HEK293 (cell line): ENCODE results near the gene E2F4.

Experiments used
- CTCF ChIA-PET: fragments of 350-600 bp; formaldehyde crosslinking; extraction: SDS; loops from one replicate; lab custom pipeline; 2021; ENCODE audit warnings: antibody characterized with exemption; lab: Yijun Ruan, JAX
- POLR2A ChIA-PET: fragments of 300-600 bp; formaldehyde crosslinking; extraction: SDS; loops from one replicate; lab custom pipeline; 2020; ENCODE audit warnings: antibody characterized with exemption, inconsistent platforms; lab: Yijun Ruan, JAX
- H3K27ac ChIP-seq: fragments of 200-500 bp; sonication (Bioruptor generic); 2 replicates; pipeline ENCODE4 v1.5.1; 2014; ENCODE audit warnings: low read depth, low read length, control low read depth, inconsistent platforms; ENCODE audit errors: extremely low read depth
- H3K36me3 ChIP-seq, 2 experiments: fragments of 200-500 bp in 1 of 2; sonication (Bioruptor generic) in 1 of 2; 1 replicate in 1 of 2; 2 replicates in 1 of 2; pipeline ENCODE4 v1.5.1; 2014 to 2017; ENCODE audit warnings: inconsistent platforms in 2 of 2, low read length in 2 of 2; ENCODE audit not compliant: control insufficient read depth in 2 of 2, insufficient read depth in 1 of 2
- H3K4me1 ChIP-seq: fragments of 200-500 bp; sonication (Bioruptor generic); 2 replicates; pipeline ENCODE4 v1.5.1; 2014; ENCODE audit warnings: mild to moderate bottlenecking, low read length, inconsistent platforms; ENCODE audit not compliant: control insufficient read depth, insufficient read depth
- H3K4me3 ChIP-seq: 2 replicates; pipeline ENCODE4 v1.5.1; 2011; ENCODE audit warnings: low read depth, mild to moderate bottlenecking, control low read depth, low read length, moderate library complexity
- H3K9me3 ChIP-seq: fragments of 200-500 bp; sonication (Bioruptor generic); 2 replicates; pipeline ENCODE4 v1.5.1; 2014; ENCODE audit warnings: low read depth, low read length, inconsistent platforms; ENCODE audit not compliant: control insufficient read depth, insufficient read depth
- GLIS1 ChIP-seq: fragments of 450-650 bp; formaldehyde crosslinking; IDR thresholded peaks from 2 replicates; pipeline ENCODE4 v1.5.1; 2016; ENCODE audit warnings: missing biosample characterization, missing genetic modification characterization
- ZBTB8A ChIP-seq: fragments of 450-650 bp; formaldehyde crosslinking; IDR thresholded peaks from 2 replicates; pipeline ENCODE4 v1.5.1; 2016; ENCODE audit warnings: missing biosample characterization, missing genetic modification characterization
- ZFHX2 ChIP-seq: fragments of 450-650 bp; formaldehyde crosslinking; conservative IDR thresholded peaks from 2 replicates; pipeline ENCODE4 v1.5.1; 2016; ENCODE audit warnings: missing biosample characterization, missing genetic modification characterization
- ZNF146 ChIP-seq: fragments of 450-650 bp; formaldehyde crosslinking; IDR thresholded peaks from 2 replicates; pipeline ENCODE4 v1.5.1; 2016; ENCODE audit warnings: missing biosample characterization, missing genetic modification characterization
- ZNF155 ChIP-seq: fragments of 450-650 bp; formaldehyde crosslinking; IDR thresholded peaks from 2 replicates; pipeline ENCODE4 v1.5.1; 2016; ENCODE audit warnings: missing biosample characterization, missing genetic modification characterization
- ZNF292 ChIP-seq: fragments of 450-650 bp; formaldehyde crosslinking; IDR thresholded peaks from 2 replicates; pipeline ENCODE4 v1.5.1; 2016; ENCODE audit warnings: low read depth, missing biosample characterization, missing genetic modification characterization, borderline replicate concordance
- ZNF341 ChIP-seq: fragments of 450-650 bp; formaldehyde crosslinking; IDR thresholded peaks from 2 replicates; pipeline ENCODE4; 2016; ENCODE audit warnings: low read depth, missing biosample characterization, missing genetic modification characterization
- ZNF549 ChIP-seq: fragments of 450-650 bp; IDR thresholded peaks from 2 replicates; pipeline ENCODE4 v1.5.1; 2018; ENCODE audit warnings: missing biosample characterization, missing genetic modification characterization, mild to moderate bottlenecking, inconsistent platforms, moderate library complexity
- ZNF610 ChIP-seq: fragments of 450-650 bp; formaldehyde crosslinking; IDR thresholded peaks from 2 replicates; pipeline ENCODE4 v1.5.1; 2016; ENCODE audit warnings: missing biosample characterization, missing genetic modification characterization, borderline replicate concordance
- ZNF621 ChIP-seq: fragments of 450-650 bp; formaldehyde crosslinking; IDR thresholded peaks from 2 replicates; pipeline ENCODE4 v1.5.1; 2017; ENCODE audit warnings: missing biosample characterization, missing genetic modification characterization
- ZNF843 ChIP-seq: fragments of 450-650 bp; formaldehyde crosslinking; IDR thresholded peaks from 2 replicates; pipeline ENCODE4 v1.5.1; 2016; ENCODE audit warnings: missing biosample characterization, missing genetic modification characterization
- ZSCAN16 ChIP-seq: fragments of 450-650 bp; formaldehyde crosslinking; IDR thresholded peaks from 2 replicates; pipeline ENCODE4 v1.5.1; 2016; ENCODE audit warnings: missing biosample characterization, missing genetic modification characterization
- ZXDB ChIP-seq: fragments of 450-650 bp; formaldehyde crosslinking; IDR thresholded peaks from 2 replicates; pipeline ENCODE4 v1.5.1; 2016; ENCODE audit warnings: missing biosample characterization, missing genetic modification characterization
- TF ChIP-seq, protein P1 (sequence below): fragments of 450-650 bp; formaldehyde crosslinking; conservative IDR thresholded peaks from 2 replicates; pipeline ENCODE4 v1.5.1; 2016; ENCODE audit warnings: low read depth, missing biosample characterization, missing genetic modification characterization
- TF ChIP-seq, protein P2 (sequence below): fragments of 450-650 bp; formaldehyde crosslinking; optimal IDR thresholded peaks from 2 replicates; pipeline ENCODE3; 2016; ENCODE audit warnings: missing biosample characterization, mild to moderate bottlenecking, missing genetic modification characterization
- TF ChIP-seq, protein P3 (sequence below): fragments of 450-650 bp; formaldehyde crosslinking; IDR thresholded peaks from 2 replicates; pipeline ENCODE4 v1.5.1; 2016; ENCODE audit warnings: missing biosample characterization, missing genetic modification characterization
- TF ChIP-seq, protein P4 (sequence below): fragments of 450-650 bp; IDR thresholded peaks from 2 replicates; pipeline ENCODE4 v1.5.1; 2018; ENCODE audit warnings: missing biosample characterization, mild to moderate bottlenecking, missing genetic modification characterization
- TF ChIP-seq, protein P5 (sequence below): fragments of 450-650 bp; formaldehyde crosslinking; IDR thresholded peaks from 2 replicates; pipeline ENCODE4 v1.5.1; 2017; ENCODE audit warnings: missing biosample characterization, missing genetic modification characterization

The E2F4 gene

DNA sequence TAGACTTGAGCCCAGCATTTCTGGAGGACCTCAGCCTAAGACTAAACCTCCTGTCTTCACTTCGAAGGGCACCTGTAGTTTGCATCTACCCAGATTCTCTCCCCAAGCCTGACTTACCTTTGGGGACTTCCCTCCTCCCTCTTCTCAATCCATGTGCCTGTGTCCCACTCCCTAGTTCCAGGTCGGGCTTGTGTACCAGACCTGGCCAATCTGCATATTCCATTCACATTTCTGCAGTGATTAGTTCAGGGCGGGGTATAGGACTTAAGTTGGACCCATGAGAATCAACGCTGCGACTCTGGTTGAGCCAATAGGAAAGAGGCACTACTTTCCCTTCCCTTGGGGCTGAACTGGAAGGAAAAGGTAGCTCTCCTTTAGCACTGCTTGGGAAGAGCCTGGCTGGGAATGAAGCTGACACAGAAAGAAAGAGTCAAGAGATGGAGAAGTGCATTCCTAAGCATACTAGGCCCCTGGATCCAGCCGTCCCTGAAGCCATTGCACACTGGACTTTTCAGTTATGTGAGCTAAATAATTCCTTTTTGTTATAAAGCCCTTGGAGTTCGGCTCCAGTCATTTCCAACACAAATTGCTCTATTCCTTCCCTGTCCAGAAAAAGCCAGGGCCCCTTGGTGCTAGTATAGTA lies 34.7 kb upstream of the E2F4 start (continued):
- TF ChIP-seq, protein P1, sequence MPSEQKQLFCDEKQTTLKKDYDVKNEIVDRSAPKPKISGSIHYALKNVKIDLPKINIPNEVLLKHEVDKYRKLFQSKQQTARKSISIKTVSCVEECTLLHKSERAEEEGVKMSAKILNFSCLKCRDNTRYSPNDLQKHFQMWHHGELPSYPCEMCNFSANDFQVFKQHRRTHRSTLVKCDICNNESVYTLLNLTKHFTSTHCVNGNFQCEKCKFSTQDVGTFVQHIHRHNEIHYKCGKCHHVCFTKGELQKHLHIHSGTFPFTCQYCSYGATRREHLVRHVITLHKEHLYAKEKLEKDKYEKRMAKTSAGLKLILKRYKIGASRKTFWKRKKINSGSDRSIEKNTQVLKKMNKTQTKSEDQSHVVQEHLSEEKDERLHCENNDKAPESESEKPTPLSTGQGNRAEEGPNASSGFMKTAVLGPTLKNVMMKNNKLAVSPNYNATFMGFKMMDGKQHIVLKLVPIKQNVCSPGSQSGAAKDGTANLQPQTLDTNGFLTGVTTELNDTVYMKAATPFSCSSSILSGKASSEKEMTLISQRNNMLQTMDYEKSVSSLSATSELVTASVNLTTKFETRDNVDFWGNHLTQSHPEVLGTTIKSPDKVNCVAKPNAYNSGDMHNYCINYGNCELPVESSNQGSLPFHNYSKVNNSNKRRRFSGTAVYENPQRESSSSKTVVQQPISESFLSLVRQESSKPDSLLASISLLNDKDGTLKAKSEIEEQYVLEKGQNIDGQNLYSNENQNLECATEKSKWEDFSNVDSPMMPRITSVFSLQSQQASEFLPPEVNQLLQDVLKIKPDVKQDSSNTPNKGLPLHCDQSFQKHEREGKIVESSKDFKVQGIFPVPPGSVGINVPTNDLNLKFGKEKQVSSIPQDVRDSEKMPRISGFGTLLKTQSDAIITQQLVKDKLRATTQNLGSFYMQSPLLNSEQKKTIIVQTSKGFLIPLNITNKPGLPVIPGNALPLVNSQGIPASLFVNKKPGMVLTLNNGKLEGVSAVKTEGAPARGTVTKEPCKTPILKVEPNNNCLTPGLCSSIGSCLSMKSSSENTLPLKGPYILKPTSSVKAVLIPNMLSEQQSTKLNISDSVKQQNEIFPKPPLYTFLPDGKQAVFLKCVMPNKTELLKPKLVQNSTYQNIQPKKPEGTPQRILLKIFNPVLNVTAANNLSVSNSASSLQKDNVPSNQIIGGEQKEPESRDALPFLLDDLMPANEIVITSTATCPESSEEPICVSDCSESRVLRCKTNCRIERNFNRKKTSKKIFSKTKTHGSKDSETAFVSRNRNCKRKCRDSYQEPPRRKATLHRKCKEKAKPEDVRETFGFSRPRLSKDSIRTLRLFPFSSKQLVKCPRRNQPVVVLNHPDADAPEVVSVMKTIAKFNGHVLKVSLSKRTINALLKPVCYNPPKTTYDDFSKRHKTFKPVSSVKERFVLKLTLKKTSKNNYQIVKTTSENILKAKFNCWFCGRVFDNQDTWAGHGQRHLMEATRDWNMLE (tag by site-specific recombination): no peak
- TF ChIP-seq GLIS1 (tag by site-specific recombination) (no peak), ZNF621 (tag by site-specific recombination) (no peak)

DNA sequence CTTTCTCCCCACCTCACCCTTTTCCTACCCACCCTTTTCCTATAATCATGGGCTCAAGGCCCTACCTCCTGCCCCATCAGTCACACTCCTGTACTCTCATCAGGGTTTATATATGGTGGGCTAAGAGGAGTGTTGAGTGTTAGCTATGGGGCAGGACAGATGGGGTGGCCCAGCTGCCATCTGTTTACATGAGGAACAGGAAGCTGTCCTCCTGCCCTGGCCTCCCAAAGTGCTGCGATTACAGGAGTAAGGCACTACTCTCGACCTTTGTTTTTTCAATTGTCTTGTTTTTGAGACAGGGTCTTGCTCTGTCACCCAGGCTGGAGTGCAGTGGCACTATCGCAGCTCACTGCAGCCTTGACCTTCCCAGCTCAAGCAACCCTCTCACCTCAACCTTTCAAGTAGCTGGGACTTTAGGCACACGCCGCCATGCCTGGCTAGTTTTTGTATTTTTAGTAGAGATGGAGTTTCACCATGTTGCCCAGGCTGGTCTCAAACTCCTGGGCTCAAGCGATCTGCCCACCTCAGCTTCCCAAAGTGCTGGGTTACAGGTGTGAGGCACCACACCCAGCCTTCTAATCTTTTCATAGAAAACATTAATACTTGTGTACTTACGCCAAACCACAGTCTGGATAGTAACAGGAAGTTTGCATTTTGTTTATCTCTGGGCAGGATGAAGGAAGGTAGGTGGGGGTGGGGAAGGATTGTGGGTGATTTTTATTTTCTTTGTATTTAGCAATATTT lies 33.9 kb upstream of the E2F4 start:
- Histone ChIP-seq H3K36me3 (no peaks in the 10 kb centered on the region), H3K27ac (no peak overlapping the region), H3K4me3 (no peak overlapping the region), H3K4me1 (no peaks in the 10 kb centered on the region), H3K9me3 (no peaks in the 10 kb centered on the region)
- ChIA-PET CTCF (interaction anchor here (0.9 to 7.4 kb wide), 8 partner anchors 9 to 180 kb away, joined by 3 to 155 read pairs (median 4); partner anchors contain the start of gene NOL3), POLR2A (no interaction called here)
- TF ChIP-seq GLIS1 (tag by site-specific recombination): no peak
- TF ChIP-seq ZNF155 (tag by site-specific recombination): no peak
- TF ChIP-seq ZFHX2 (tag by site-specific recombination): no peak
- no peak for TF ChIP-seq ZNF549 (tag by site-specific recombination)
- TF ChIP-seq, protein P2, sequence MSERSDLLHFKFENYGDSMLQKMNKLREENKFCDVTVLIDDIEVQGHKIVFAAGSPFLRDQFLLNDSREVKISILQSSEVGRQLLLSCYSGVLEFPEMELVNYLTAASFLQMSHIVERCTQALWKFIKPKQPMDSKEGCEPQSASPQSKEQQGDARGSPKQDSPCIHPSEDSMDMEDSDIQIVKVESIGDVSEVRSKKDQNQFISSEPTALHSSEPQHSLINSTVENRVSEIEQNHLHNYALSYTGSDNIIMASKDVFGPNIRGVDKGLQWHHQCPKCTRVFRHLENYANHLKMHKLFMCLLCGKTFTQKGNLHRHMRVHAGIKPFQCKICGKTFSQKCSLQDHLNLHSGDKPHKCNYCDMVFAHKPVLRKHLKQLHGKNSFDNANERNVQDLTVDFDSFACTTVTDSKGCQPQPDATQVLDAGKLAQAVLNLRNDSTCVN (tag by site-specific recombination): no peak
- TF ChIP-seq, protein P3, sequence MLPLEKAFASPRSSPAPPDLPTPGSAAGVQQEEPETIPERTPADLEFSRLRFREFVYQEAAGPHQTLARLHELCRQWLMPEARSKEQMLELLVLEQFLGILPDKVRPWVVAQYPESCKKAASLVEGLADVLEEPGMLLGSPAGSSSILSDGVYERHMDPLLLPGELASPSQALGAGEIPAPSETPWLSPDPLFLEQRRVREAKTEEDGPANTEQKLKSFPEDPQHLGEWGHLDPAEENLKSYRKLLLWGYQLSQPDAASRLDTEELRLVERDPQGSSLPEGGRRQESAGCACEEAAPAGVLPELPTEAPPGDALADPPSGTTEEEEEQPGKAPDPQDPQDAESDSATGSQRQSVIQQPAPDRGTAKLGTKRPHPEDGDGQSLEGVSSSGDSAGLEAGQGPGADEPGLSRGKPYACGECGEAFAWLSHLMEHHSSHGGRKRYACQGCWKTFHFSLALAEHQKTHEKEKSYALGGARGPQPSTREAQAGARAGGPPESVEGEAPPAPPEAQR (tag by site-specific recombination): no peak
- no peak for TF ChIP-seq ZSCAN16 (tag by site-specific recombination)
- no peak for TF ChIP-seq ZBTB8A (tag by site-specific recombination)
- TF ChIP-seq, protein P4, sequence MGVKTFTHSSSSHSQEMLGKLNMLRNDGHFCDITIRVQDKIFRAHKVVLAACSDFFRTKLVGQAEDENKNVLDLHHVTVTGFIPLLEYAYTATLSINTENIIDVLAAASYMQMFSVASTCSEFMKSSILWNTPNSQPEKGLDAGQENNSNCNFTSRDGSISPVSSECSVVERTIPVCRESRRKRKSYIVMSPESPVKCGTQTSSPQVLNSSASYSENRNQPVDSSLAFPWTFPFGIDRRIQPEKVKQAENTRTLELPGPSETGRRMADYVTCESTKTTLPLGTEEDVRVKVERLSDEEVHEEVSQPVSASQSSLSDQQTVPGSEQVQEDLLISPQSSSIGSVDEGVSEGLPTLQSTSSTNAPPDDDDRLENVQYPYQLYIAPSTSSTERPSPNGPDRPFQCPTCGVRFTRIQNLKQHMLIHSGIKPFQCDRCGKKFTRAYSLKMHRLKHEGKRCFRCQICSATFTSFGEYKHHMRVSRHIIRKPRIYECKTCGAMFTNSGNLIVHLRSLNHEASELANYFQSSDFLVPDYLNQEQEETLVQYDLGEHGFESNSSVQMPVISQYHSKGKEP (tag by site-specific recombination): no peak
- no peak for TF ChIP-seq ZNF146 (tag by site-specific recombination)
- TF ChIP-seq ZNF341 (tag by site-specific recombination): no peak
- no peak for TF ChIP-seq ZNF292
- TF ChIP-seq ZNF610 (tag by site-specific recombination): no peak
- TF ChIP-seq, protein P5, sequence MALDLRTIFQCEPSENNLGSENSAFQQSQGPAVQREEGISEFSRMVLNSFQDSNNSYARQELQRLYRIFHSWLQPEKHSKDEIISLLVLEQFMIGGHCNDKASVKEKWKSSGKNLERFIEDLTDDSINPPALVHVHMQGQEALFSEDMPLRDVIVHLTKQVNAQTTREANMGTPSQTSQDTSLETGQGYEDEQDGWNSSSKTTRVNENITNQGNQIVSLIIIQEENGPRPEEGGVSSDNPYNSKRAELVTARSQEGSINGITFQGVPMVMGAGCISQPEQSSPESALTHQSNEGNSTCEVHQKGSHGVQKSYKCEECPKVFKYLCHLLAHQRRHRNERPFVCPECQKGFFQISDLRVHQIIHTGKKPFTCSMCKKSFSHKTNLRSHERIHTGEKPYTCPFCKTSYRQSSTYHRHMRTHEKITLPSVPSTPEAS (tag by site-specific recombination): no peak
- no peak for TF ChIP-seq ZNF843 (tag by site-specific recombination)
- no peak for TF ChIP-seq ZXDB (tag by site-specific recombination)
